GM21723 (cell line): Measurements from ENCODE around the gene ZNF277.

ENCODE experiments used
- ATAC-seq: cut with Tn5 transposase; IDR thresholded peaks from one replicate; pipeline ENCODE4 v1.9.1; 2021; ENCODE audit warnings: mild to moderate bottlenecking, moderate library complexity; ENCODE audit not compliant: unreplicated experiment

Gene ZNF277

GRCh38 chr7:112183266-112183665 is 23.2 kb upstream of the ZNF277 start:
- no peak for ATAC-seq

- ATAC-seq, result no peak
Measured at GRCh38 chr7:112184455-112184854, 22.0 kb upstream of the ZNF277 start.

GRCh38 chr7:112185005-112185834 is 21.3 kb upstream of the ZNF277 start:
- ATAC-seq, result no peak

GRCh38 chr7:112186300-112186699 is 20.2 kb upstream of the ZNF277 start:
- ATAC-seq, result no peak

- ATAC-seq, result no peak
Measured at GRCh38 chr7:112188257-112188656, 18.2 kb upstream of the ZNF277 start.

GRCh38 chr7:112189691-112190090 is 16.8 kb upstream of the ZNF277 start:
- no peak for ATAC-seq

GRCh38 chr7:112190120-112190519 is 16.4 kb upstream of the ZNF277 start:
- no peak for ATAC-seq

- no peak for ATAC-seq
Measured at GRCh38 chr7:112192236-112193154, 14.0 kb upstream of the ZNF277 start.

- ATAC-seq, result no peak
Measured at GRCh38 chr7:112193915-112194502, 12.5 kb upstream of the ZNF277 start.

- ATAC-seq, result no peak
Measured at GRCh38 chr7:112195717-112196116, 10.8 kb upstream of the ZNF277 start.

GRCh38 chr7:112197322-112197721 is 9.2 kb upstream of the ZNF277 start:
- no peak for ATAC-seq

- no peak for ATAC-seq
Measured at GRCh38 chr7:112199035-112199655, 7.3 kb upstream of the ZNF277 start.

- ATAC-seq, result no peak
Measured at GRCh38 chr7:112199672-112200071, 6.8 kb upstream of the ZNF277 start.

GRCh38 chr7:112201411-112201810 is 5.1 kb upstream of the ZNF277 start:
- no peak for ATAC-seq

- no peak for ATAC-seq
Measured at GRCh38 chr7:112201839-112202238, 4.7 kb upstream of the ZNF277 start.

- ATAC-seq, result no peak
Measured at GRCh38 chr7:112202816-112203215, 3.7 kb upstream of the ZNF277 start.

GRCh38 chr7:112203365-112203739 is 3.1 kb upstream of the ZNF277 start:
- no peak for ATAC-seq

- ATAC-seq, result no peak
Measured at GRCh38 chr7:112204499-112205342, 1.8 kb upstream of the ZNF277 start.

- ATAC-seq, result peak; percentile 22
Measured at GRCh38 chr7:112205343-112206237, 905 bp upstream of the ZNF277 start.
